ENCODE results near the gene PYCARD. TPM values are rescaled to one million over a fixed set of nuclear protein-coding genes. Genes with fewer than 3 reads are reported as not detected.
"Not testable (repeated sequence)": the region's sequence is repeated elsewhere in the genome, so short reads cannot be mapped to it uniquely, and the experiment has no call there.

The PYCARD gene
- total RNA-seq, 4 donors from 2014 or later: 25.4 to 50.2 (median 37.8) TPM

GRCh38 chr16:31181102-31181830 lies 21.3 kb downstream of the PYCARD start:
- ATAC-seq (ENCODE audit: low FRiP score) (no peak), DNase-seq (ENCODE audit: low spot score) (no peak)
- no peak for TF ChIP-seq CTCF (IDR thresholded peaks at IDR 0.05)

DNA sequence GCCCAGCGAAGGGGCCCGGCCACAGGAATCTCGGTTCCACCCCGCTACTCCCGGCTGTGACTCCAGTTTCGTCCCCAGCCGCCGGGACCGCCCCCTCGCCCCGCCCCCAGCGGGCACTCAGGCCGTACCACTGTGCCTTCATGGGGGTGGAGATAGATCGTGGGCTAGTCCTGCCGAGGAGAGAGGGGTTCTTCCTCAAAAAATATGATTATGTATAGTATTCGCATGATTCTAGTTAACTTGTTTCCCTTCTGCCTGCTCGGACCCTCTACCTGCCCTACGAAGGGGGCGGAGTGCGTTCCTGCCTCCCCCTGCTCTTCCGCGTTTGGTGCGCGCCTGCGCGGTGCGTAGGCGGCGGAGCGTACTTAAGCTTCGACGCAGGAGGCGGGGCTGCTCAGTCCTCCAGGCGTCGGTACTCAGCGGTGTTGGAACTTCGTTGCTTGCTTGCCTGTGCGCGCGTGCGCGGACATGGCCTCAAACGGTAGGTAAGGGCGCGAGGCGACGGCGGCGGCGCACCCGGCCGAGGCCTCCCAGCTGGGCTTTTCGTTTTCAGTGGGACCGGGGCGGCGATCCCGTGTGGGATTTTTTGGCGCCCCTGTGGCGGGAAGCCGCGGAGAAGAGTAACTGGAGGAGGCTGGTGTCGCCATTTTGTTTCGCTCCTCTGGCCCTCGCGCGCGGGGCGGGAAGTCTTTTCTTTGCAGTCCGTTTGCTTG lies 22.7 kb downstream of the PYCARD start, which contains the start of gene FUS:
FUS (plus strand) TSS at position 393 of the 713 bp plus-strand sequence; CDS start at position 469, 76 bp downstream.
- TF ChIP-seq CTCF (IDR thresholded peaks at IDR 0.05): no peak
- ATAC-seq (ENCODE audit: low FRiP score): peak; percentile 89
- peak; percentile 74 for DNase-seq (ENCODE audit: low spot score)

DNA sequence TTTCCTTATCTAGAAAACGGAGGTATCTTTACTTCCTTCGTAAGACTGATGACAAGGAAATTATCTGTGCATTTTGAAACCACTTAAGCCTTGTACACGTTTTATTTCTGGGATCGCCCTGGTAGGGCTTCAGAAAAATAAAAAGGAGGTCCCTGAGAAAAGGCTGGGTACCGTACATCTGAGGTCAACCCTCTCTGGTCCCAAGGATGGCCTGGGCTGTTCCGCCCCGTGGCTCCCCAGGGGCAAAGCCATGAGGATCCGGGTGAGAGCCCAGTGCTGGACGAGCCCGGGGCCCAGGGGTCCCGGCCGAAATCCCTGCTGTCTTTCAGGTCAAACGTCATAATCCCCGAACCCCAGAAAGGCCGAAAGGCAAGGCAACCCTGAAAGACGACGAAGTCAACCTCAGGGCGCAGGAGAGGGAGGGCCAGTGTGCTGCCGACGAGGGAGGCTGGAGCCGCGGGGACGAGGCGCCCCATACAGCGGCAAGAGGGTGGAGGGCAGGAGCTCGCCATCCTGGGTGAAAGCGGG lies 23.3 kb downstream of the PYCARD start:
- ATAC-seq (ENCODE audit: low FRiP score): no peak
- DNase-seq (ENCODE audit: low spot score): no peak
- no peak for TF ChIP-seq CTCF (IDR thresholded peaks at IDR 0.05)

- ATAC-seq (ENCODE audit: low FRiP score) (no peak), DNase-seq (ENCODE audit: low spot score) (no peak)
- TF ChIP-seq CTCF (IDR thresholded peaks at IDR 0.05): no peak
Observed at GRCh38 chr16:31177136-31177535, 25.4 kb downstream of the PYCARD start.

GRCh38 chr16:31170048-31170447 lies 32.5 kb downstream of the PYCARD start:
- not testable (repeated sequence) for ATAC-seq (ENCODE audit: low FRiP score); DNase-seq (ENCODE audit: low spot score)

GRCh38 chr16:31168848-31169247 lies 33.7 kb downstream of the PYCARD start:
- DNase-seq (ENCODE audit: low spot score): no peak
- no peak for TF ChIP-seq CTCF (IDR thresholded peaks at IDR 0.05)

GRCh38 chr16:31167315-31167714 lies 35.2 kb downstream of the PYCARD start:
- DNase-seq (ENCODE audit: low spot score): no peak
- no peak for TF ChIP-seq CTCF (IDR thresholded peaks at IDR 0.05)
- ATAC-seq (ENCODE audit: low FRiP score): no peak

More at GRCh38 chr16:31168848-31169247, 33.7 kb downstream of the PYCARD start:
- ATAC-seq (ENCODE audit: low FRiP score): no peak
